GM18505 (cell line): ENCODE data around the gene PCDH1.
"Not testable (repeated sequence)": the region's sequence is repeated elsewhere in the genome, so short reads cannot be mapped to it uniquely, and the experiment has no call there.

Source experiments
- ATAC-seq: cut with Tn5 transposase; IDR thresholded peaks from one replicate; pipeline ENCODE4 v1.9.1; 2021; ENCODE audit not compliant: unreplicated experiment
- POLR2A ChIP-seq: IDR thresholded peaks from 4 replicates; pipeline ENCODE4 v1.6.1; 2011; ENCODE audit warnings: borderline replicate concordance; ENCODE audit not compliant: insufficient read depth, insufficient read length; ENCODE audit errors: extremely low read depth

PCDH1 gene

DNA sequence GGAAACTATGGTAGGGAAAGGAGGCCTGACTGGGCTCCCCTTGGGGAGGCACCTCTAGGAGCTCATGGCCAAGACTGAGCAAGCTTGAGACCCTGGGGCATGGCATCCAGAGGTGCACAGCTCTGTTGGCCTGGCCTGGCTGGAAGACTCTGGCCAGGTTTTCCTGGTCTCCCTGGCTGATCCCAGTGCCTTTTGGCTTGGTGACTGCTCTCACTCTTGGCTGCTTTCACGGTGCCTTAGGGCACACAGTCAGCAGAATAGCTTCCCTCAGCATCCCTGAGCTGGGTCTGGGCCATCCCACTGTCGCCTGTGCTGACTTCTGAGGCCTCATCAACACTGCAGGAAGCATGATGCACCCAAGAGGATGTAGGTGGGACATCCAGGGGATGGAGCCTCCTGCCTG, 32.1 kb upstream of the PCDH1 start:
- ATAC-seq = no peak
- no peak for TF ChIP-seq POLR2A

DNA sequence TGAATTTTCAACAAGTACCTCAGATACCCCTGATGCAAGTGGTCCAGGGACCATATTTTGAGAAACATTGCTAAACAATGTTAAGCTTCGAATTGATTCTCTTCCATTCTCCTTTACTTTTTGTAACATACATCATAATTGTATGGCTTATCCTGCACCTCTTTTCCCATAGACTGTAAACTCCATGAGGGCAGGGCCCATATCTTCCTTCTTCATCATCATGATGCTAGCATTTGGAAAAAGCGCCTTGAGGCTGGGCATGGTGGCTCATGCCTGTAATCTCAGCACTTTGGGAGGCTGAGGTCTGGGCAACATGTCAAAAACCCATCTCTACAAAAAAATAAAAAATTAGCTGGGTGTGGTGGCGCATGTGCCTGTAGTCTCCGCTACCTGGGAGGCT, 31.0 kb upstream of the PCDH1 start:
- ATAC-seq = no peak
- no peak for TF ChIP-seq POLR2A

DNA sequence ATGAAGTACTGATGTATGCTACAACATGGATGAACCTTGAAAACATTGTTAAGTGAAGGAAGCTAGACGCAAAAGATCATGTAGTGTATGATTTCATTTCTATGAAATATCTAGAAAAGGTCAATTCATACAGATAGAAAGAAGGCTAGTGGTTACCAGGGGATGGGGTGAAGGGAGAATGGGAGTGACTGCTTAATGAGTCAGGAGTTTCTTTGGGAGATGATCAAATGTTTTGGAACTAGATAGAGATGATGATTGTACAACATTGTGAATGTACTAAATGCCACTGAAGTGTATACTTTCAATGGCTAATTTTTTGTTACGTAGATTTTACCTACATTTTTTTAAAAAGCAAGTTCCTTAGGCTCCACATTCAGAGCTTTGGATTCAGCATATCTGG, 30.6 kb upstream of the PCDH1 start:
- no peak for ATAC-seq
- TF ChIP-seq POLR2A = no peak

DNA sequence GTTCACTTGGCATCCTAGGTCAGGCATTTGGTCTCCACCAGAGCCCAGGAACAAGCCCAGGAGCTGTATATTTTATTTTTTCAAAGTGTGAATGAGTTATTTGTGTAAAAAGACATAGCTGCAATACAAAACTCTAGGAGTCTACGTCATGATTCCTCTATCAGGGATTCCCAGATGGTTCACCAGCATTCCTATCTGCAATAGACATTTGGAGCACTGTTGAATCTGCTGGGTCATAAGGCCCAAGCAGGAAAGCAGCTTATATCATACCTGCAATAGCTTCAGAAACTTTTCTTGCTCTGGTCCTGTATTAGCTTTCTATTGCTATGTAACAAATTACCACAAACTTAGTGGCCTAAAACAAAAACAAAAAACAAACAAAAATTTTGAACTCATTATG, 28.8 kb upstream of the PCDH1 start:
- no peak for ATAC-seq
- TF ChIP-seq POLR2A = no peak

DNA sequence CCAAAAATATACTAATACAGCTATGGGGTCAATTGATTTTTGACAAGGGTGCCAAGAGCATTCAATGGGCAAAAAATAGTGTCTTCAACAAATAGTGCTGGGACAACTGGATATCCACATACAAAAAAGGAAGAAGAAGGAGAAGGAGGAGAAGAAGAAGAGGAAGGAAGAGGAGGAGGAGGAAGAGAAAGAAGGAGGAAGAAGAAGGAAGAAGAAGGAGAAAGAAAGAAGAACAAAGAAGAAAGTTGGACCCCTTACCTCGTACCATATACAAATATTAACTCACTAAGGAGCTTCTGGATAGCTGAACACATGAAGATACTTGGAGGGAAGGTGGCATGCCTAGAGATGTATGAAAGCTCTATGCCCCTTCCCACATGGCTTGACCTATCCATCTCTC, 28.3 kb upstream of the PCDH1 start:
- no peak for ATAC-seq
- no peak for TF ChIP-seq POLR2A

DNA sequence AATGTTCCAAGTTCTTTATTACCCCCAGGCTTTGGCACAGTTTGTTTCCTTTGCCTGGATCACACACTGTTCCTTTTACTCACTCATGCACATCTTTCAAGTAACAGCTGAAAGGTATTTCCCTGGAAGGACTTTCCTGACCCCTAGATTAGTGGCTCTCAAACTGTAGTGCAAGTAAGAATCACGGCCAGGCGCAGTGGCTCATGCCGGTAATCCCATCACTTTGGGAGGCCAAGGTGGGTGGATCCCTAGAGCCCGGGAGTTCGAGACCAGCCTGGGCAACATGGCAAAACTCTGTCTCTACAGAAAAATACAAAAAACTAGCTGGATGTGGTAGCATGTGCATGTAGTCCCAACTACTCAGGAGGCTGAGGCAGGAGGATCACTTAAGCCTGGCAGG, 26.3 kb upstream of the PCDH1 start:
- no peak for ATAC-seq
- no peak for TF ChIP-seq POLR2A

DNA sequence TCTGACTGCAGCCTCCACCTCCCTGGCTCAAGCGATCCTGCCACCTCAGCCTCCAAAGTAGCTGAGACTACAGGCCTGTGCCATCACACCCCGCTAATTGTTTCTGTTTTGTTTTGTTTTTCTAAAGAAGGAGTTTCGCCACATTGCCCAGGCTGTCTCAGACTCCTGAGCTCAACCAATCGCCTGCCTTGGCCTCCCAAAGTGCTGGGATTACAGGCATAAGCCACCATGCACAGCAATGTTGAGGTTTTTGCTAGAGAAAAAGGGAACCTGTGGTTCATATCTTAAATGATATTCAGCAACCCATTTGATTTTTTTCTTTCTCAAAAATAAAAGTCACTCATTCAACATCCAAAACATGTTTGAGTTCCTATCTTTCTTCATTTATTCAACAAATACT, 25.1 kb upstream of the PCDH1 start:
- no peak for TF ChIP-seq POLR2A
- no peak for ATAC-seq

DNA sequence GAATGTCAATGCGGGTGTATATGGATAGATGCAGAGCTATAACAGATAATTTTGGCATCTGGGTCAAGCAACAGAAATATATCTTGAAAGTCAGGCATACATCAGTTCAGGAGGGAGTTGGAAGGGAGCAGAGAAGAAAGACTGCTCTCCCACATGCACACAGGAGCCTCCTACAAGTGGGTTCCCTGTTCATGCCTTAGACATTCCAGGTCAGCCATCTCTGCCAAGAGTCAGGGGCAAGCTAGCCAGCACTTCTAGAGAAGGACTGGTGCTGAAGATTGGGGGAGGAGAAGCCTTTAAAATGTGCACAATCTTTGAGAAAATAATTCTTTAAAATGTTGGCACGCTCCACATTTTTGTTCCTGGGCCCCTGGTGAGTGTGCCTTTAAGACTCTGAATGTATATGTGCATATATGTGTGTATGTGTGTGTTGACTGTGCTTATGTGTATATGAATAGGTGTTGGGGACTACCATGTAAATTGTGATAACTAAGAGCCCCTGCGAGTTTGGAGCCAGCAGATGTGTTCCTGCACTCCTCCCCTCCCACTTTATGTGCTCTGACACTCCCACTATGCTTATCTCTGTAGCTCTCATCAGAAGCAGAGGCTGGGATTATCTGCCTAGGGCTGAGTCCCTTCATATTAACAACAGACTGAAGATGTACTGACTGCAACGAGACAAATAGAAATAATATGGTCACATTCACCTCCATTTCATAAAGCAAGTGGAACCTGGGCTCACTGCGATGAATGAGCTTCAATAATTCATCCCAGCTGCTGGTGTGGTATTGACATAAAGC, 24.0 kb upstream of the PCDH1 start:
- no peak for TF ChIP-seq POLR2A
- no peak for ATAC-seq

DNA sequence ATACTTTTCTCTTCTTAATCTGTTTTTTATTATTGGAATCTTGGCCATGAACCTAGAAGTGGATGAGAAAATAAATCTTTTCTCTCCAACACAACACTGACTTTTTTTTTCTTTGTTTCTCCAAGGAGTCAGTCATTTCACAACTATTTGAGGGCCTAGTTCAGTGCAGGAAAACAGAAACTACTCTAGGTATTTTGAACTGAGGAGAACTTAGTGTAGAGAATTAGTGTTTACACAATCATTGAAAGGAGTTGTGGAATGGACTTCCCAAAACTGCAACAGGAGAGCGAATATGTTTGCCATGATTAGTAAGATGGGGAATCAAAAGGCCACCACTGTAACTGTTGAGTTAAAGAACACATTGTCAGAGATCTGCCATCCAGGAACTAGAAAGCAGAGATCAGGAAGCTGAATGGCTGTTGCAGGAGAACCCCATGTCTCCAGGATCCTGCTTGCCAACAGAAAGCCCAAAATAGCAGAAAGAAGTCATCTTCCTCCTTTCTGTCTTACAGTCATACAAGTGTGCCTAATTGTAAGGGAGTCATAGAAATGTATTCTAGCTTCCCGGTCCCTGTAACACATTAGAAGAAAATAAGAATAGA, 20.3 kb upstream of the PCDH1 start:
- no peak for ATAC-seq
- TF ChIP-seq POLR2A = no peak

DNA sequence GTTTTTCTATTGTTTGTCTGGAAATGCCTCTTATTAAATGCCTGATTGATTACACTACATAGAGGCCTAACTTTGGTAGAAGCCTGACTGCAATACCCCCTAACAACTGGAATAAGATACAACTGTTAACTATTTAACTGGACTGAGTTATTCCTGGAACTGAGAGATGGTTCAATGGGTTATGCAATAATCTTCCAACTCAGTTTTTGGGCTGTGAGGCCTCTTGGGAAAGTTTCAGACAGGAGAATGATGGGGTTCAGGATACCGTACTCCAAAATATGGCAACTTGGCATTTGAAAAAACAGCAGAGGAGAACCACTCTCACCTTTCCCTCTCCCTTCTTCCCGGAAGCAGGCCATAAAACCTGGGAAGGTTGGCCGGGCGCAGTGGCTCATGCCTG, 19.2 kb upstream of the PCDH1 start:
- no peak for TF ChIP-seq POLR2A
- ATAC-seq = no peak

DNA sequence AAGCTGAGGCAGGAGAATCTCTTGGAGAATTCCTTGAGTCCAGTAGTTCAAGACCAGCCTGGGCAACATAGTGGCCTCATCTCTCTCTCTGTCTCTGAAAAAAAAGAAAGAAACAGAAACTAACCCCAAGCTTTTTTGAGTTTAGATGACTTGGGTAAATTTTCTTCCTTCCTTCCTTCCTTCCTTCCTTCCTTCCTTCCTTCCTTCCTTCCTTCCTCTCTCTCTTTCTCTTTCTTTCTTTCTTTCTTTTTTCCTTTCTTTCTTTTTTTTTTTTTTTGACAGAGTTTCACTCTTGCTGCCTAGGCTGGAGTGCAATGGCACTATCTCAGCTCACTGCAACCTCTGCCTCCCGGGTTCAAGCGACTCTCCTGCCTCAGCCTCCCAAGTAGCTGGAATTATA, 12.2 kb upstream of the PCDH1 start:
- ATAC-seq = not testable (repeated sequence)

DNA sequence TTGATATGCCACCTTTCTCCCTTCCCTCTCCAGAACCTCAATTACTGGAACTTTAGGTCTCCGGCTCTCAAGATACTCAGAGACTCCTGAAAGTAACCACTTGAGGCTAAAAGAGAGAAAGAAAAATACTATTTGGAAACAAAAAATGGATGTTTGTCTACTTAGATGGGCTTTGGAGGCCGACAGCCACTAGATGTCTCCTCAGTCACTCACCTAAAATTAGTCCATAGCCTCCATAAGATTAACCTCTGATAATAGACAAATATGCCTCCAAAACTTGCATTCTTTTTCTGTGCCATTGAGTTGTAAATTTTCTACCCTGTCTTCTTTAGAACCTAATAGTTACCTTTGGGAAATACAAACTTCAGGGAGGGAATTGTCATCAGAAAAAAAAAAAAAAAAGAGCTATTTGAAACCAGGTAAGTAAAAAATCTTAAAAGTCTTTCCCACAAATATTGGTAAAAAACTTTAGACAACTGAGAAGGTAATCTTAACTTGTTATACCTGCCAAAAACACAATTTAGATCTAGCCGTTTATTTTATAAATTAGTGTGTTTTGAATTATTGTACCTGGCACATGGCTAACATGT, 11.2 kb upstream of the PCDH1 start:
- no peak for TF ChIP-seq POLR2A
- ATAC-seq = no peak

DNA sequence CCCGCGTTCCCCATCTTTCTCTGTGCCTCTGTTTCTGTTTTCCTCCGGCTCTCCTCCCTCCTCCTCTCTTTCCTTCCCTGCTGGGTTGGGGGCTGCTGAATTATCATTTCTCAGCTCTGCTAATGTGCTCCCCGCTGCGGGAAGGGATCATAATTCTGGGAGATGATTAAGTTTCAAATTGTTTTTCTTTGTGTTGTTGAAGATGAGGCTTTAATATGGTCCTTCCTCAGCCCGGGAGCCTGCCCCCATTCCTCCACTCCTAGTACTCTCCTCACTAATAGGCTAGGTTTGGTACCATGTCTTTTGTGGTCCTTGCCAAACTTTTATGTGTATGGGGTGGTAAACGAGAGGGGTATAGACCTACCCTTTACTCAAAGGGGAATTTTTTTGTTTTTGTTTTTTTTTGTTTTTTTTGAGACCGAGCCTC, 5.7 kb upstream of the PCDH1 start:
- TF ChIP-seq POLR2A = no peak
- no peak for ATAC-seq

DNA sequence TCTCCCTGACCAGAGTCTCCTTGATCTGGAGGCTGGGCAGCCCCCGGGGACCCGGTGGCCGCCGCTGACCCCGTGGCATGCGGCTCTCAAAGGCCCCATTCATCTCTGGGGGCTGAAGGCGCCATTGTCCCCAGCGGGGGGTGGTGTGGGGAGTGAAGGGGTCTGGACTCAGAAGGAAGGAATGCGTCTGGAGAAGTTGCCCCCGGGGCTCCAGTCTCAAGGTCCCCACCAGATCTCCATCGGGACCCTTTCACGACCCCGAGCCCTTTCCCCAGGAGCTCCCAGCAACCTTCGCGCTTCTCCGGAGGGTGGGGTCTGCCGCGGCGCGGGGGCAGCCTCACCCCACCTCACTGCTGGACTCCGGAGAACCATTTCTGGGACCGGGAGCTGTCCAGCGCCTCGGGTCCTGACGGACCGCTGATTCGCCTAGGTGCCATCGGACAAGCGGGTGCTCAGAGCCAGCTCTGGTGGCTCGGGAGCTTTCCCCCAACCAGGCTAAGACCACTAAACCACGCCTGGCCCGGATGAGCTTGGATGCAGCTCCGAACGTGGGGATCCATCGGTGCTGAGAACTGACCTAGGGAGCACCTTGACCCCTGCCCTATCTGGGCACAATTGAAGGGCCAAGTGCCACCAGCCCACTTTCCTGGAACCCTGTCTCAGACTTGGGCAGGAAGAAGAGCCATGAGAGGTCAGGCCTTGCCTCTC, 5.1 kb upstream of the PCDH1 start:
- ATAC-seq = no peak
- no peak for TF ChIP-seq POLR2A

DNA sequence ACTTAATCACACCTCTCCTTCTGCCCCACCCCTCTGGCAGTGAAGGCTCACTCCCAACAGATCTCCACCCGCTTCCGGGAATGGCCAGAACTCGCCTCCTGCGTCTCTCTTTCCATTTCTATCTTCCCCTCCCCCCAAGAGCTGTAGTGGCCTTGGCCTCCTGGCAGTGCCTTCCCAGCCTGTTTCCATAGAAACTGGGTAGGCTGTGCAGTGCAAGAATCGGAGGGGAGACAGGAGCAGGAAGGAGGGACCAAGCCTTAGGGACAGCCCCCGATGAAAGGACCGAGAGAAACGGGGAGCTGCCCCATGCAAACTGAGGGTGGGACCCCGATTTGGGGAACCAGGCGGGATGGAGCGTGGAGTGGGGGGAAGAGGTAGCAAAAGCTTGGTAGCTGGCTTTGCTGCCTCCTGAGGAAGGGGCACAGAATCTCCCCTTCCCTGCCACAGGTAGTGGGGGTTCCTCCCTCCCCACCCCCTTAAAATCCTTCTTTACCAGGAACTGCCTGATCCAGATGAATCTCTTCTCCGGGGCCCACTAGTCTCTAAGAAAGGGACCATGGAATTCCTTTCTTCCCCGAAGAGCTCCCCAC, 4.5 kb upstream of the PCDH1 start:
- no peak for ATAC-seq
- no peak for TF ChIP-seq POLR2A
